ENCODE results near the gene SNRPA1.

Gene SNRPA1

DNA sequence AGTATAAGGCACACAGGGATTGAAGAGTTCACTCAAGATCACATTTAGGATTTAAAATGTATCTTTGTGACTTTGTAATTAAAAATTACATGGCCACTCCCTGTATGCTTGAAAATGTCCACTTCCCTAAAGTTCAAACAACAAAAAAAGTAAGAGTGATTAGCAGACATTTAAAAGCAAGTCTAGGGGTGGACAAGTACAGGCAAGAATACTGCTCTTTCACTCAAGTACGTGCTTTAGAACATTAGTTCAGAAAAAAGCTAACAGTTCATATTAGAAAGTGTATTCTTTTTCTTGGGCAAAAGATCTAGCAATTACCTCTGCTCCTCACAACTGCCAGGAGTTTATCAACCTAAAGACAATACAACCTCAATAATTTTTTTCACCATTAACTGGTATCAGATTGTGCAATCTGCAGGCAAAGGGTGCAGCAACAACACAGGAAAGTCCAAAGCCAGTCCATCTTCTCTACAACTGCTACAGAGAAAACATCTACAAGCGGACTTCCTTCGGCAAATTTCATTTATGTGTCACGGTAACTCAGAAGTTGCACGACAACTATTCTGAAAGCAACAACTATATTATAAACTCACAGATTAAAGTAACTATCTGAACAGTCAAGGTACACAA lies 61.3 kb downstream of the SNRPA1 start:
- no peak for DNase-seq

GRCh38 chr15:101232677-101233076 lies 62.4 kb downstream of the SNRPA1 start:
- no peak for DNase-seq
